ENCODE measurements around the gene TTC6.

DNA sequence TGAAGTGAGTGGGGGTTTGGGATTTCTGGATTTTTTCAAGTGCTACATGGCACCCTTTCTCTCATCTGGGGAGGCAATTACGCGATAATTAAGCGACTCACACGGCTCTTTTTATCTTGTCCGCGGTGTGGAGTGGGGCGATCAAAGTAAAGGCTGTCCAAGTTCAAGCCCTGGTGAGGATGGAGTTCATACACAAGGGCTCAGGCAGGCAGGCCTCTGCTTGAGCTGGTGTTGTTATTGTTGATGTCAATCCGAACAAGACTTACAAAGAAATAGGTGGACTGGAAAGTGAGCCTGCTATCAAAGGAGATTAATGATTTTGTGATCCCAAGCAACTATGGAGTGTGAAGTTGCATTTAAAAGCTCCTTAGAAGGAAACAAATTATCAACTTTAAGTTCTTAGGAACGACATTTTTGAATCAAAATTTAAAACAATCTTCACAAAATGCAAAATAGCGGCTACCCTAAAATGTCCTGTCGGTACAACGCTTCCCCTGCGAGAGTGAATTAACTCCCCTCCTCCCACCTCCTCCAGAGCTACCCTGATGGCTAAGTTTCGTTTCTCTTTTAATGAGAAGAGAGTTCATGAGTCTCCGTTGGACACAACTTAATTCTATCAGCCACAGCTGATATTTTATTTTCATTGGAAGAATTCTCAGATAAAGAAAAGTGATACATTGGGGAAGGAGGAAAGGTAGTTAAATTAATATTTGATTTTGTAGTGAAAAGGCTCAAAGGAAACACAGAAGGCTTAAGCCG lies 6.3 kb upstream of the TTC6 start:
- TF ChIP-seq, protein P1, sequence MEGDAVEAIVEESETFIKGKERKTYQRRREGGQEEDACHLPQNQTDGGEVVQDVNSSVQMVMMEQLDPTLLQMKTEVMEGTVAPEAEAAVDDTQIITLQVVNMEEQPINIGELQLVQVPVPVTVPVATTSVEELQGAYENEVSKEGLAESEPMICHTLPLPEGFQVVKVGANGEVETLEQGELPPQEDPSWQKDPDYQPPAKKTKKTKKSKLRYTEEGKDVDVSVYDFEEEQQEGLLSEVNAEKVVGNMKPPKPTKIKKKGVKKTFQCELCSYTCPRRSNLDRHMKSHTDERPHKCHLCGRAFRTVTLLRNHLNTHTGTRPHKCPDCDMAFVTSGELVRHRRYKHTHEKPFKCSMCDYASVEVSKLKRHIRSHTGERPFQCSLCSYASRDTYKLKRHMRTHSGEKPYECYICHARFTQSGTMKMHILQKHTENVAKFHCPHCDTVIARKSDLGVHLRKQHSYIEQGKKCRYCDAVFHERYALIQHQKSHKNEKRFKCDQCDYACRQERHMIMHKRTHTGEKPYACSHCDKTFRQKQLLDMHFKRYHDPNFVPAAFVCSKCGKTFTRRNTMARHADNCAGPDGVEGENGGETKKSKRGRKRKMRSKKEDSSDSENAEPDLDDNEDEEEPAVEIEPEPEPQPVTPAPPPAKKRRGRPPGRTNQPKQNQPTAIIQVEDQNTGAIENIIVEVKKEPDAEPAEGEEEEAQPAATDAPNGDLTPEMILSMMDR (conservative IDR thresholded peaks at IDR 0.05; ENCODE audit: low read depth, low read length): no peak
- TF ChIP-seq EZH2 (IDR thresholded peaks at IDR 0.05; ENCODE audit: borderline replicate concordance, low read depth, low read length, poor library complexity, severe bottlenecking): no peak

Data from A673 (cell line).